Activated CD4-positive, alpha-beta T cell treated with anti-CD3 and anti-CD28 coated beads, Interleukin-2, Interleukin-4, amounts not matched to agents 100 ng/mL and 50 ng/mL, durations not matched to agents 16 hours and 8 hours (primary cell): ENCODE results near the gene CFAP57.

Experiments used
- DNase-seq: peaks from one replicate; pipeline ENCODE4 v3.0.0-alpha.2; 2020; ENCODE audit warnings: low spot score

The CFAP57 gene

DNA sequence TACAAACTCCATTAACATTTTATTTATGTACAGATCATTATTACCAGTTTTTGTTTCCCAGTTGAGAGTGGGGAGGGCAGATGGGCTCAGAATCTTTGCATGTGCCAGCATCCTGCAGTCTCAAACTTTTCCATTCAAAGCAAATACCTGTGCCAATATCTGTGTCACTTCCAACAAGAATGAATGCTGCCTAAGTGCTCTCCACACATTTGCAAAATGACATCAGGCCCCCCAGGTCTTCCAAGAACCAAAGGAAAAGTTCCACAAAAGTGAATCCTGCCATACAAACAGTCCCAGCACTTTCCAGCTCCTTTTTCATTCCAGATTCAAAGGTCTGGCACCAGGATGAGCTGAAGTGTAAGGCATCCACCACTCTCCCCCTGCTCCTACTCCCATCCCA is 127.0 kb downstream of the CFAP57 start:
- DNase-seq: no peak

GRCh38 chr1:43300378-43301094 is 128.4 kb downstream of the CFAP57 start, which contains the start of gene TIE1:
TIE1 (plus strand) TSS chr1:43300982; CDS start chr1:43301072, 90 bp downstream.
- no peak for DNase-seq

DNA sequence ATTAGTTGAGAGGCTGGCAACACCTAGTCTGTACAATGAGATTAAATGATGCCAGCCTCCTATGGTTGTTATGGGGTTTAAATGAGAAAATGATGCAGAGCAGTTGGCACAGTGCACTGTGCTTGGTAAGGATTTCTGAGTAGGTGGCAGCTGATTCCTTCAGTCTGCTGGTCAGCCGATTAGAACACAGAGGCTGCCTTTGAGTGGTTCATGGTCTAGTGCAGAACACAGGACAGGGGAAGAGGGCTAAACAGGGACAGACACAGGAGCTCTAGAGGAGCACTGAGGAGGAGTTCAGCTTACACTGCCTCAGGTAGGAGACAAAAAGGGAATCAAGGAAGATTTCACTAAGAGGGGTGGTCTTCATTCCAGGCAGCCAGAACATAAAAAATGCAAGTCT is 130.1 kb downstream of the CFAP57 start:
- no peak for DNase-seq

- no peak for DNase-seq
Measured at GRCh38 chr1:43302721-43303470, 130.8 kb downstream of the CFAP57 start.

DNA sequence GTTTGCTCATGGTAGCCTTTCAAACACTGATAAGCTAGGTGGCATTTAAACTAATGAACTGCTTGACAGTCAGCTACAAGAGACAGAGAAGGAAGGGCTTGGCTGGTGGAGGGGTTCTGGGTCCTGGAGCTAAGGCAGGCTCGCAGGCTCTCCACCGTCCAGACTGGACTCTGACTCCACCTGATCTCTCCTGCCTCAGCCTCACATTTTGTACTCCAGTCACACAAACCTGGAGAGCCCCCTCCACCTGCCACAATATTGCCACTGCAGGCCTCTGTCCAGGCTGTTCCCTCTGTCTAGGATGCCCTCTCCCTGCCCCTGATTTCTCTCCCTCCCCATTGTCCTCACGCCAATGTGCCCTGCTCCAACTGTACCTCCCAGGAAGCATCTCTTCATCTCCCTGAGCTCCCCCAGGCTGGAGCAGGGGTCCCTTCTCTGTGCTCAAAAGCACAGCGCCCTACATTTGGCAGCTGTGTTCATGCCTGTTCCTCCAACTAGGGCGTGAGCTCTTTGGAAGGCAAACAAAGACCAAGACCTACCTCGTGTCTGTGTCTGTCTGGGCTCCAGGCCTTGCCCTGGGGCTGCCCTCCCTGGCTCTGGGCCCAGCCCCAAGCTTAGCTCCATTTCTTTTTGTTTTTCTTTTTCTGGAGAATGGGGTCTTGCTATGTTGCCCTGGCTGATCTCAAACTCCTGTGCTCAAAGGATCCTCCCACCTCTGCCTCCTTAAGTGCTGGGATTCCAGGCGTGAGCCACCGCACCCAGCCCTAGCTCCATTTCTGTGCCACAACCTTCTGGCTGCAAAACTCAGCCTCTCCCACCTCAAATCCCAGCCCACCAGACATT is 131.6 kb downstream of the CFAP57 start:
- DNase-seq: no peak
